Ascending aorta (tissue), 2 donors: Measurements from ENCODE around the gene FBXO41. TPM values are rescaled to one million over a fixed set of nuclear protein-coding genes. Genes with fewer than 3 reads are reported as not detected.
A peak's percentile ranks its signal among the peaks of the same experiment; 100 is the strongest.

Experiments
- DNase-seq, 2 donors: peaks; one replicate each; pipeline ENCODE4 v3.0.0-alpha.2; 2019; ENCODE audit warnings: low spot score in 2 of 2
- H3K27ac ChIP-seq, 2 donors: fragments of 200-600 bp; sonication (generic); one replicate each; pipeline ENCODE4 v1.5.1; 2016 to 2017; ENCODE audit warnings: mild to moderate bottlenecking in 1 of 2
- H3K27me3 ChIP-seq: fragments of 200-600 bp; sonication (generic); one replicate; pipeline ENCODE4 v1.5.1; 2017
- H3K36me3 ChIP-seq, 2 donors: fragments of 200-600 bp; sonication (generic); one replicate each; pipeline ENCODE4 v1.5.1; 2016
- H3K4me1 ChIP-seq, 2 donors: fragments of 200-600 bp; sonication (generic); one replicate each; pipeline ENCODE4 v1.5.1; 2016 to 2017; ENCODE audit warnings: mild to moderate bottlenecking in 1 of 2
- H3K4me3 ChIP-seq, 2 donors: fragments of 200-600 bp; sonication (generic); one replicate each; pipeline ENCODE4 v1.5.1; 2016 to 2017; ENCODE audit warnings: mild to moderate bottlenecking in 1 of 2
- H3K9me3 ChIP-seq, 2 donors: fragments of 200-600 bp; sonication (generic); one replicate each; pipeline ENCODE4 v1.5.1; 2016
- CTCF ChIP-seq, 3 experiments: fragments of 200-600 bp in 2 of 3; fragments of 450-650 bp in 1 of 3; sonication (generic) in 2 of 3; IDR thresholded peaks; one replicate each; pipeline ENCODE4 v1.5.1; 2016 to 2019; ENCODE audit warnings: antibody characterized with exemption in 3 of 3, mild to moderate bottlenecking in 1 of 3, moderate library complexity in 1 of 3
- intact Hi-C: fragments of 100-400 bp; cut with DNase I; formaldehyde crosslinking; loops from one replicate; pipeline ENCODE4 v1.15.1; 2023
- total RNA-seq: library from RNA; depleted of rRNA; stranded (reverse); fragments of >200 nt; gene quantifications from one replicate; pipeline ENCODE4 v1.1.0, GENCODE V29; 2016

FBXO41 gene
- total RNA-seq, 1 donor from 2014 or later: 5.2 TPM

GRCh38 chr2:73250872-73251846 is 33.1 kb downstream of the FBXO41 start:
- Histone ChIP-seq H3K4me1 (no peaks in the 10 kb centered on the region), H3K27ac (no peak overlapping the region), H3K27me3 (no peaks in the 10 kb centered on the region), H3K36me3 (peaks cover 80 to 85% of the 10 kb centered on the region in 2 donors), H3K4me3 (no peak overlapping the region), H3K9me3 (no peaks in the 10 kb centered on the region)
- intact Hi-C loops: no loop called here
- DNase-seq: no peak
- no peak for TF ChIP-seq CTCF (IDR thresholded peaks at IDR 0.05)

- TF ChIP-seq CTCF (IDR thresholded peaks at IDR 0.05): no peak
- Histone ChIP-seq H3K9me3 (no peaks in the 10 kb centered on the region), H3K4me1 (no peaks in the 10 kb centered on the region), H3K27ac (no peak overlapping the region), H3K27me3 (no peaks in the 10 kb centered on the region), H3K4me3 (no peak overlapping the region), H3K36me3 (peaks cover 93 to 100% of the 10 kb centered on the region in 2 donors)
- DNase-seq: peak in 1 of 2 donors; percentile 54
- intact Hi-C loops: no loop called here
These were observed 34.6 kb downstream of the FBXO41 start for GRCh38 chr2:73249636-73250035.

- Histone ChIP-seq H3K4me1 (no peaks in the 10 kb centered on the region), H3K36me3 (peaks cover 89 to 94% of the 10 kb centered on the region in 2 donors), H3K27ac (no peak overlapping the region), H3K9me3 (no peaks in the 10 kb centered on the region), H3K4me3 (no peak overlapping the region), H3K27me3 (no peaks in the 10 kb centered on the region)
- intact Hi-C loops: no loop called here
- TF ChIP-seq CTCF (IDR thresholded peaks at IDR 0.05): no peak
- no peak for DNase-seq
These were observed 37.4 kb downstream of the FBXO41 start for GRCh38 chr2:73246850-73247249.

- no peak overlapping the region for H3K27ac ChIP-seq
These were observed 39.7 kb downstream of the FBXO41 start for GRCh38 chr2:73244580-73244979.

GRCh38 chr2:73243884-73244570 is 40.3 kb downstream of the FBXO41 start:
- no peak for DNase-seq
- Histone ChIP-seq H3K27me3 (no peaks in the 10 kb centered on the region), H3K9me3 (no peaks in the 10 kb centered on the region), H3K27ac (no peak overlapping the region), H3K4me1 (no peaks in the 10 kb centered on the region), H3K36me3 (peaks cover 74 to 94% of the 10 kb centered on the region in 2 donors), H3K4me3 (no peak overlapping the region)
- intact Hi-C loops: no loop called here
- no peak for TF ChIP-seq CTCF (IDR thresholded peaks at IDR 0.05)

More at GRCh38 chr2:73244580-73244979, 39.7 kb downstream of the FBXO41 start:
- Histone ChIP-seq H3K27me3 (no peaks in the 10 kb centered on the region), H3K9me3 (no peaks in the 10 kb centered on the region), H3K4me1 (no peaks in the 10 kb centered on the region), H3K36me3 (peaks cover 76 to 94% of the 10 kb centered on the region in 2 donors), H3K4me3 (no peak overlapping the region)
- intact Hi-C loops: no loop called here
- TF ChIP-seq CTCF (IDR thresholded peaks at IDR 0.05): no peak
- DNase-seq: no peak
